Prostate gland (tissue), 2 donors: ENCODE results near the gene PDZD7. TPM values are rescaled to one million over a fixed set of nuclear protein-coding genes. Genes with fewer than 3 reads are reported as not detected.
A peak's percentile ranks its signal among the peaks of the same experiment; 100 is the strongest.
"Not testable (repeated sequence)": the region's sequence is repeated elsewhere in the genome, so short reads cannot be mapped to it uniquely, and the experiment has no call there.

Experiments
- DNase-seq: peaks from one replicate; pipeline ENCODE4 v3.0.0-alpha.2; 2019; ENCODE audit warnings: low spot score
- H3K27ac ChIP-seq, 2 donors: fragments of 200-600 bp; sonication (generic); 2 replicates each; pipeline ENCODE4 v1.5.1; 2017 to 2019
- H3K27me3 ChIP-seq: fragments of 200-600 bp; sonication (generic); replicated peaks from 2 replicates; pipeline ENCODE4 v1.5.1; 2019; ENCODE audit not compliant: insufficient read depth
- H3K36me3 ChIP-seq, 2 donors: fragments of 200-600 bp; sonication (generic); 1 replicate in 1 of 2; 2 replicates in 1 of 2; pipeline versions ENCODE4 v1.5.1 to v1.8.1; 2017 to 2019
- H3K4me1 ChIP-seq: fragments of 200-600 bp; sonication (generic); replicated peaks from 2 replicates; pipeline ENCODE4 v1.5.1; 2019
- H3K4me3 ChIP-seq, 2 donors: fragments of 200-600 bp; sonication (generic); 2 replicates each; pipeline ENCODE4 v1.5.1; 2017 to 2019
- H3K9me3 ChIP-seq: fragments of 200-600 bp; sonication (generic); 2 replicates; pipeline ENCODE4 v1.5.1; 2017
- POLR2A ChIP-seq: fragments of 450-650 bp; IDR thresholded peaks from one replicate; pipeline ENCODE4 v1.6.1; 2016; ENCODE audit warnings: antibody characterized with exemption, mild to moderate bottlenecking
- POLR2AphosphoS5 ChIP-seq: sonication (generic); formaldehyde crosslinking; IDR thresholded peaks from one replicate; pipeline ENCODE4 v1.6.1; 2017; ENCODE audit warnings: antibody characterized with exemption
- WGBS: methylation state at CpG from one replicate; pipeline ENCODE4 v1.1.5; 2018; 5-methylcytosine and 5-hydroxymethylcytosine counted together
- intact Hi-C: fragments of 100-400 bp; cut with DNase I; formaldehyde crosslinking; loops from one replicate; pipeline ENCODE4 v1.14.2; 2022
- total RNA-seq, 2 donors: library from RNA; depleted of rRNA; stranded (reverse); fragments of >200 nt; gene quantifications; one replicate each; pipeline ENCODE4 v1.1.0, GENCODE V29; 2016
- TF ChIP-seq, protein P1 (sequence below), 4 experiments: fragments of 200-600 bp in 2 of 4; fragments of 450-650 bp in 2 of 4; sonication (generic) in 2 of 4; IDR thresholded peaks; 1 replicate in 3 of 4; 2 replicates in 1 of 4; pipeline ENCODE4 v1.5.1; 2016 to 2019; ENCODE audit warnings: antibody characterized with exemption in 4 of 4, mild to moderate bottlenecking in 2 of 4, moderate library complexity in 2 of 4

The PDZD7 gene
- total RNA-seq, 2 donors from 2014 or later = 0.82 to 1.5 TPM

DNA sequence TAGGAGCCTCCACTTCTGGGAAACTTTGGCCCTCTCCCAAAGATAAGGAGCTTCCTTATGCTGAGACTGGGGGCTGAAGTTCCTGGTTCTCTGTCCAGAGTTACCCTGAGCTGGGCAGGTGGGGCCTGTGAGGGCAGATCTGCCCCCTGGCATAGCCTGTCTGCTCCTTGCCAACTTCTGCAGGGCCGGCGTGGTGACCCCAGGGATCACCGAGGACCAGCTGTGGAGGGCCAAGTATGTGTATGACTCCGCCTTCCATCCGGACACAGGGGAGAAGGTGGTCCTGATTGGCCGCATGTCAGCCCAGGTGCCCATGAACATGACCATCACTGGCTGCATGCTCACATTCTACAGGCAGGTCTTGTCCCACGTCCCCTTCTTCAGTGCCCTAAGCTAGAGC, 4.4 kb upstream of the PDZD7 start:
- H3K4me1 ChIP-seq = peaks cover 16% of the 10 kb centered on the region
- no peak for TF ChIP-seq POLR2A
- TF ChIP-seq, protein P1, sequence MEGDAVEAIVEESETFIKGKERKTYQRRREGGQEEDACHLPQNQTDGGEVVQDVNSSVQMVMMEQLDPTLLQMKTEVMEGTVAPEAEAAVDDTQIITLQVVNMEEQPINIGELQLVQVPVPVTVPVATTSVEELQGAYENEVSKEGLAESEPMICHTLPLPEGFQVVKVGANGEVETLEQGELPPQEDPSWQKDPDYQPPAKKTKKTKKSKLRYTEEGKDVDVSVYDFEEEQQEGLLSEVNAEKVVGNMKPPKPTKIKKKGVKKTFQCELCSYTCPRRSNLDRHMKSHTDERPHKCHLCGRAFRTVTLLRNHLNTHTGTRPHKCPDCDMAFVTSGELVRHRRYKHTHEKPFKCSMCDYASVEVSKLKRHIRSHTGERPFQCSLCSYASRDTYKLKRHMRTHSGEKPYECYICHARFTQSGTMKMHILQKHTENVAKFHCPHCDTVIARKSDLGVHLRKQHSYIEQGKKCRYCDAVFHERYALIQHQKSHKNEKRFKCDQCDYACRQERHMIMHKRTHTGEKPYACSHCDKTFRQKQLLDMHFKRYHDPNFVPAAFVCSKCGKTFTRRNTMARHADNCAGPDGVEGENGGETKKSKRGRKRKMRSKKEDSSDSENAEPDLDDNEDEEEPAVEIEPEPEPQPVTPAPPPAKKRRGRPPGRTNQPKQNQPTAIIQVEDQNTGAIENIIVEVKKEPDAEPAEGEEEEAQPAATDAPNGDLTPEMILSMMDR (IDR thresholded peaks at IDR 0.05) = no peak
- TF ChIP-seq POLR2AphosphoS5 = no peak
- H3K36me3 ChIP-seq = peaks cover 0 to 4% of the 10 kb centered on the region in 2 donors
- no peak for DNase-seq
- H3K27ac ChIP-seq = no peak overlapping the region
- no peaks in the 10 kb centered on the region for H3K9me3 ChIP-seq
- intact Hi-C loops = no loop called here
- no peak overlapping the region for H3K4me3 ChIP-seq
- 91% methylated on average over 7 of the region's 7 CpGs for WGBS
- H3K27me3 ChIP-seq = no peaks in the 10 kb centered on the region

DNA sequence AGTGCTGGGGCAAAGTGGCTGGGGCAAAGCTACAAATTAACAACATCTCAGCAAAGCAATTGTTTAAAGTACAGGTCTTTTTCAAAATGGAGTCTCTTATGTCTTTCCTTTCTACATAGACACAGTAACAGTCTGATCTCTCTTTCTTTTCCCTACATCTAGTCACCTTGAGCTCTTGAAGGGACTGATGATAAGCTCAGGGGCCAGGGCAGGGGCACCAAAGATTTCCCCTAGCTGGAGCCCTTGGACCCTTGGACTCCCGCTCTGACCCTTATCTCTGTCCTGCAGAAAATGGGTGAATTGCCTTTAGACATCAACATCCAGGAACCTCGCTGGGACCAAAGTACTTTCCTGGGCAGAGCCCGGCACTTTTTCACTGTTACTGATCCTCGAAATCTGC, 3.5 kb upstream of the PDZD7 start:
- WGBS = 93% methylated on average over 4 of the region's 4 CpGs
- intact Hi-C loops = loop anchor here (5.0 kb wide), 1 partner anchor 33 kb away; no protein-coding TSS in a partner anchor
- not testable (repeated sequence) for H3K27me3 ChIP-seq, H3K36me3 ChIP-seq, H3K4me3 ChIP-seq, H3K27ac ChIP-seq, DNase-seq, H3K9me3 ChIP-seq
- H3K4me1 ChIP-seq = peaks cover 16% of the 10 kb centered on the region

DNA sequence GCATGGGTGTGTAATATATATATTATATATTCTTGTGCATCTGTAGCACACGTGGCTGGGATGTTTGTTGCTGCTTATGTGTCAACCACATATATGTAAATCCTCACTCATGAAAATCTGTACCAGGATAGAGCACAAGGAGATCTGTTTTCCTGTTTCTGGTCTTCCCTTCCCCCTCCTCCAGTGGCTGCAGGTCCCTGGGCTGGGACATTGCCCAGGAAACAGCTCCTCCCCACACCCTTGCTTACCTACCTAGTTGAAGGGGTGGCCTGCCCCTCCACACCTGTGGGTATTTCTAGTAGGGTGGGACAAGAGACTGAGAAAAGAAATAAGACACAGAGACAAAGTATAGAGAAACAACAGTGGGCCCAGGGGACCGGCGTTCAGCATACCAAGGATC, 2.3 kb upstream of the PDZD7 start:
- 69% methylated on average over 3 of the region's 3 CpGs for WGBS
- intact Hi-C loops = loop anchor here (5.0 kb wide), 1 partner anchor 34 kb away; no protein-coding TSS in a partner anchor
- Histone ChIP-seq H3K9me3 (no peaks in the 10 kb centered on the region), H3K27ac (peak overlapping the region in 1 of 2 donors; percentile 97), H3K36me3 (peaks cover 0 to 4% of the 10 kb centered on the region in 2 donors), H3K27me3 (no peaks in the 10 kb centered on the region), H3K4me3 (no peak overlapping the region), H3K4me1 (peaks cover 16% of the 10 kb centered on the region)
- DNase-seq = no peak
- TF ChIP-seq, protein P1 (IDR thresholded peaks at IDR 0.05) = no peak
- no peak for TF ChIP-seq POLR2A
- no peak for TF ChIP-seq POLR2AphosphoS5

DNA sequence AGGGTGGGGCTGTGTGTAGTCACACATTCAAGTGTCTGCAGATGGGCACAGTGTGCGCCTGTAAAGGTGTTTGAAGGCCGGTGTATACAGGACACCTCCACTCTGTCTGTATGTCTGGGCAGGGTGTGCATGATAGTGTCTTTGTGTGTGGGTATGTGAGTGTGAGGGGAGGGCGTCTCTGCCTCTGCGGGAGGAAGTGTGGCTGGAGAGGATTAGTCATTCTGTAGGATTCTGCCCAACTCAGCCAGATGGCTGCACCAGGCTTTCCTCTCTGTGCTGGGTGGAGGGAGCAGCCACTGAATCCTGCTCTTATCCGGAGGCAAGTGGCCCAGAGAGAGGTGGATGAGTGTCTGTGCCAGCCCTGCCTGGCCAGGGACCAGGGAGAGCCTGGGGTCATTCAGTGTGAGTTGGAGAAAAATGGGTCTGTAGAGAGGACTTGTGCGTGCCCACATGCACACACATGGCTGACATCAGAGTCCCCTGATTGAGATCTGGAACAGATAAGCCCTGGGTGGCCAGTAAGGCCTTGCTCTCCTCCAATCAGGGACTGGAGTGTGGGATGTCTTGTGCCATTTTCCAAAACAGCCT, 1.8 kb upstream of the PDZD7 start:
- Histone ChIP-seq H3K36me3 (peaks cover 0 to 4% of the 10 kb centered on the region in 2 donors), H3K4me1 (peaks cover 16% of the 10 kb centered on the region), H3K27me3 (no peaks in the 10 kb centered on the region), H3K27ac (peak overlapping the region; percentile 97), H3K9me3 (no peaks in the 10 kb centered on the region), H3K4me3 (peak overlapping the region; percentile 70 to 75)
- WGBS = 7% methylated on average over 6 of the region's 6 CpGs
- TF ChIP-seq POLR2A (no peak), POLR2AphosphoS5 (no peak)
- TF ChIP-seq, protein P1 (IDR thresholded peaks at IDR 0.05) = no peak
- intact Hi-C loops = loop anchor here (5.0 kb wide), 1 partner anchor 35 kb away; no protein-coding TSS in a partner anchor
- no peak for DNase-seq

DNA sequence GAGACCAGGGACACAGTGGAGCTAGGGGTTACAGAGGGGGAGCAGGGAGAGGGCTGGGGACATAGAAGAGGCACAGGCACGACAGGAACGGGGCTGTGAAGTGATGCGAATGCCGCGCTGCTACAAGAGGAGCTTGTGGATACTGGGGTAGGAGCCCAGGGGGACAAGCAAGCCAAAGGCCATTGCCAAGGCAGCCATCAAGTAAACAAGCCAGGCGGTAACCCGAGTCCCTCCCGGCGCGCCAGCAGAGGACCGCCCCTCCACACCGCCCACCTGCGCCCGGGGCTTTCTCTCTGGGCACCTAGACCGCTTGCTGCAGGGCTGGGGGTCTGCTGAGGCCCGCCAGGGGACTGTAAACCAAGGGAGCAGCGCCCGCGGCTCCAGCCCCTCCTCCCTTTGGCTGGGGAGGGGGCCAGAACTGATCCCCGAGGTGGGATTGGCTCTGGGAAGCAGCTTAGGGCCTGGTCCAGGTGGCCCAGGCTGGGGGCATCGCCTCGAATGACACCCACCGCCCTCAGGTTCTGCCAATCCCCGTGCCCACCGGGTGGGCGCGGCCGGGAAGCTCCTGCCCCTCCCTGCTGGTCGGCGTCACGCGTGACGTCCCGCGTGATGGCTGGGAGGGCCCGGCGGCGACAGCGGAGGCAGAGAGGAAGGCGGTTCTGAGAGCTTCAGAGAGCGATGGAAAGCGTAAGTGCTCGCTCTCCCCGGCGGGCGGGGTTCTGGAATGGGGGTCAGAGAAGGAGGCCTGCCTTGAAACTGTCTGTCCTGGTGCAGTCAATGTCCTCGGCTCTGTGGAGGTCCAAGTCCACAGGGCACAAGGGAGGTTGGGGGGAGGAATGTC, 1.1 kb upstream of the PDZD7 start:
- WGBS = under 1% methylated on average over 47 of the region's 47 CpGs
- H3K4me3 ChIP-seq = peak overlapping the region; percentile 70 to 75
- no peaks in the 10 kb centered on the region for H3K9me3 ChIP-seq
- no peaks in the 10 kb centered on the region for H3K27me3 ChIP-seq
- H3K4me1 ChIP-seq = peaks cover 16% of the 10 kb centered on the region
- peak; percentile 66 for DNase-seq
- H3K27ac ChIP-seq = peak overlapping the region; percentile 97
- peaks cover 0 to 4% of the 10 kb centered on the region in 2 donors for H3K36me3 ChIP-seq
- TF ChIP-seq POLR2AphosphoS5 = peak; percentile 75
- TF ChIP-seq POLR2A = peak; percentile 81
- TF ChIP-seq, protein P1 (IDR thresholded peaks at IDR 0.05) = no peak
- intact Hi-C loops = loop anchor here (5.0 kb wide), 1 partner anchor 35 kb away; no protein-coding TSS in a partner anchor
